Tibial nerve (tissue), 4 donors: Measurements from ENCODE around the gene ALG10B. TPM values are rescaled to one million over a fixed set of nuclear protein-coding genes. Genes with fewer than 3 reads are reported as not detected.
"Not testable (repeated sequence)": the region's sequence is repeated elsewhere in the genome, so short reads cannot be mapped to it uniquely, and the experiment has no call there.

ENCODE experiments used
- DNase-seq, 2 donors: peaks; one replicate each; pipeline ENCODE4 v3.0.0-alpha.2; 2019; ENCODE audit warnings: low spot score in 2 of 2
- H3K27ac ChIP-seq, 4 donors: fragments of 200-600 bp; sonication (generic) in 3 of 4; one replicate each; pipeline ENCODE4 v1.5.1; 2017 to 2019; ENCODE audit warnings: mild to moderate bottlenecking in 1 of 4
- H3K27me3 ChIP-seq, 2 donors: fragments of 200-600 bp; sonication (generic) in 1 of 2; one replicate each; pipeline versions ENCODE4 v1.5.1 to v1.6.0; 2017 to 2019
- H3K36me3 ChIP-seq, 3 donors: fragments of 200-600 bp; sonication (generic); one replicate each; pipeline ENCODE4 v1.5.1; 2018 to 2019
- H3K4me1 ChIP-seq, 4 donors: fragments of 200-600 bp; sonication (generic) in 3 of 4; one replicate each; pipeline ENCODE4 v1.5.1; 2017 to 2019
- H3K4me3 ChIP-seq, 4 donors: fragments of 200-600 bp; sonication (generic) in 3 of 4; one replicate each; pipeline ENCODE4 v1.5.1; 2017 to 2019; ENCODE audit warnings: mild to moderate bottlenecking in 1 of 4, moderate library complexity in 1 of 4
- H3K9me3 ChIP-seq, 4 donors: fragments of 200-600 bp; sonication (generic) in 3 of 4; one replicate each; pipeline ENCODE4 v1.5.1; 2017 to 2019
- EP300 ChIP-seq, 2 donors: sonication (generic); formaldehyde crosslinking; IDR thresholded peaks; one replicate each; pipeline ENCODE4 v1.6.1; 2017; ENCODE audit warnings: antibody characterized with exemption in 2 of 2, mild to moderate bottlenecking in 1 of 2
- POLR2A ChIP-seq, 2 donors: fragments of 450-650 bp; IDR thresholded peaks; one replicate each; pipeline ENCODE4 v1.6.1; 2017; ENCODE audit warnings: antibody characterized with exemption in 2 of 2, mild to moderate bottlenecking in 2 of 2, moderate library complexity in 2 of 2
- WGBS, 2 donors: methylation state at CpG; one replicate each; pipeline ENCODE4 v1.1.5; 2018; 5-methylcytosine and 5-hydroxymethylcytosine counted together
- total RNA-seq, 4 donors: library from RNA; depleted of rRNA; stranded (reverse); fragments of >200 nt; gene quantifications; one replicate each; pipeline ENCODE4 v1.1.0, GENCODE V29; 2016
- TF ChIP-seq, protein P1 (sequence below), 5 experiments: fragments of 200-600 bp in 3 of 5; fragments of 450-650 bp in 2 of 5; sonication (generic) in 3 of 5; IDR thresholded peaks; one replicate each; pipeline ENCODE4 v1.5.1; 2016 to 2019; ENCODE audit warnings: antibody characterized with exemption in 5 of 5, mild to moderate bottlenecking in 3 of 5, moderate library complexity in 2 of 5

ALG10B gene
- total RNA-seq, 4 donors from 2014 or later: 3.0 to 8.0 (median 5.5) TPM

DNA sequence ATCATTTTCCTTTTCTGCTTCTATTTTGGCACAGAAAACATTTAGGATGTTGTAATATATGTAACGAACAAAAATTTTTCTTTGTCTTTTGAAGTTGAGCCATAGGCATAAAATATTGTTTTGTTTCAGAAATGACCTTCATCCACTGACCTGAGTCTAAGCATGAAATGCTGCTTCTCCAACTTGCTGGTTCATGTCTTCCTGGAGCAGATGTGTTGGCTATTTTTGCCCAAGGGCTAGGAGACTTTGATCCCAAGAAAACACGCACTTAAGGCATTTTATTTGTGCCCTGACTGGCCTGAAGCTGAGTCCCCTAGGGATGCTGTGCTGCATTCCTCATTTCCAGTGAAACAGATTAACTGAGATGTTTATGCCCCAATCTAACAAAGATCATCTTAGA lies 27.2 kb upstream of the ALG10B start:
- H3K4me1 ChIP-seq: no peaks in the 10 kb centered on the region
- H3K36me3 ChIP-seq: no peaks in the 10 kb centered on the region
- no peaks in the 10 kb centered on the region for H3K27me3 ChIP-seq
- H3K4me3 ChIP-seq: no peak overlapping the region
- 73 to 74% methylated on average over 2 of the region's 2 CpGs for WGBS, 2 donors
- no peak for DNase-seq
- H3K27ac ChIP-seq: no peak overlapping the region
- no peaks in the 10 kb centered on the region for H3K9me3 ChIP-seq
- no peak for TF ChIP-seq EP300 (IDR thresholded peaks at IDR 0.05)
- TF ChIP-seq, protein P1, sequence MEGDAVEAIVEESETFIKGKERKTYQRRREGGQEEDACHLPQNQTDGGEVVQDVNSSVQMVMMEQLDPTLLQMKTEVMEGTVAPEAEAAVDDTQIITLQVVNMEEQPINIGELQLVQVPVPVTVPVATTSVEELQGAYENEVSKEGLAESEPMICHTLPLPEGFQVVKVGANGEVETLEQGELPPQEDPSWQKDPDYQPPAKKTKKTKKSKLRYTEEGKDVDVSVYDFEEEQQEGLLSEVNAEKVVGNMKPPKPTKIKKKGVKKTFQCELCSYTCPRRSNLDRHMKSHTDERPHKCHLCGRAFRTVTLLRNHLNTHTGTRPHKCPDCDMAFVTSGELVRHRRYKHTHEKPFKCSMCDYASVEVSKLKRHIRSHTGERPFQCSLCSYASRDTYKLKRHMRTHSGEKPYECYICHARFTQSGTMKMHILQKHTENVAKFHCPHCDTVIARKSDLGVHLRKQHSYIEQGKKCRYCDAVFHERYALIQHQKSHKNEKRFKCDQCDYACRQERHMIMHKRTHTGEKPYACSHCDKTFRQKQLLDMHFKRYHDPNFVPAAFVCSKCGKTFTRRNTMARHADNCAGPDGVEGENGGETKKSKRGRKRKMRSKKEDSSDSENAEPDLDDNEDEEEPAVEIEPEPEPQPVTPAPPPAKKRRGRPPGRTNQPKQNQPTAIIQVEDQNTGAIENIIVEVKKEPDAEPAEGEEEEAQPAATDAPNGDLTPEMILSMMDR (IDR thresholded peaks at IDR 0.05): no peak

DNA sequence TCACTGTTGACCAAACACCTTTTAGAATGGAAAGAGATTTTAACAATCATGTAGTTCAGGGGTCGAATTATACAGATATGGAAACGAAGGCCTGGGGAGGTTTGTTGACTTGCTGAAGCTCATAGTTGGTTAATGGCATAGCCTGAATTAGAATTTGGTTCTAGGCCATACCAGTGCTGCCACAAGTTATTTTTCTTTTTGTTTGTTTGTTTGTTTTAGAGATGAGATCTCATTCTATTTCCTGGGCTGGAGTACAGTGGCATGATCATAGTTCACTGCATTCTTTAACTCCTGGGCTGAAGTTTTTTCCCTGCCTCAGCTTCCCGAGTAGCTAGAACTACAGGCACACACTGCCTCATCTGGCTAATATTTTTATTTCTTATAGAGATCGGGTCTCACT lies 25.4 kb upstream of the ALG10B start:
- Histone ChIP-seq H3K36me3 (no peaks in the 10 kb centered on the region), H3K9me3 (no peaks in the 10 kb centered on the region), H3K27me3 (no peaks in the 10 kb centered on the region), H3K27ac (no peak overlapping the region), H3K4me1 (no peaks in the 10 kb centered on the region), H3K4me3 (no peak overlapping the region)
- no peak for TF ChIP-seq EP300 (IDR thresholded peaks at IDR 0.05)
- TF ChIP-seq, protein P1 (IDR thresholded peaks at IDR 0.05): no peak
- TF ChIP-seq POLR2A (IDR thresholded peaks at IDR 0.05): no peak
- DNase-seq: no peak
- 69 to 76% methylated on average over 4 of the region's 4 CpGs for WGBS, 2 donors

DNA sequence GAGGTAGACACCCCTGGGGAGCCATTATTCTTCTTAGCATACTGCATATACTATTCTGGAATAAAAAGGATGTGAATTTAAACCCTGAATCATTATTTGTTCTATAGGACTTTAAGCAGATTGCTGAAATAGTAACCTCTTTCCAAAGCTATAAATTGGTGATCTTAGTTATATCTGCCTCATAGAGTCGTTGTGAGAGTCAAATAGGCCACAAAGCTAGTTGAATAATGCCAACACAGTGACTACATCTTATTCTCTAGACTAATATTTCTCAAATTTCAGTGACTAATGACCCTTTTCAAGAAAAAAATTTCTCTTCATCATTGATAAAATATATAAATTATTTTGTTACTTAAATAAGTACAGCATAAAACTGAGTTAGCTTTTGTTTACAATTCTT lies 13.6 kb upstream of the ALG10B start:
- DNase-seq, H3K36me3 ChIP-seq, H3K9me3 ChIP-seq, H3K27me3 ChIP-seq, H3K4me1 ChIP-seq, H3K4me3 ChIP-seq, H3K27ac ChIP-seq: not testable (repeated sequence)
- 15 to 33% methylated on average over 1 of the region's 1 CpG for WGBS, 2 donors

DNA sequence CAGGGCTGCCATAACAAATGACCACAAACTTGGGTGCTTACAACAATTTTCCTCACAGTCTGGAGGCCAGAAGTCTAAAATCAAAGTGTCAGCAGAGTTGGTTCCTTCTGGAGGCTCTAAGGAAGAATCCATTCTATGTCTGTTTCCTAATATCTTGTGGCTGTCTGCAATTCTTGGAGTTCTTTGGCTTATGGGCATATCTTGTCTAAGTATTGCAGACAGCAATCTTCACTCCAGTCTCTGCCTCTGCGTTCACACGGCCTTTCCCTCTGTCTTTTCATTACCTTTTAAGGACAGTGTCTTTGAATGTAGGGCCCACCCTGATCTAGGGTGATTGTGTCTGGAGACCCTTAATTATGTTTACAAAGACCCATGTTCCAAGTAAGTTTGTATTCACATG lies 5.4 kb downstream of the ALG10B start:
- 88 to 89% methylated on average over 2 of the region's 2 CpGs for WGBS, 2 donors
- H3K36me3 ChIP-seq: peaks cover 0 to 11% (median 0%) of the 10 kb centered on the region in 3 donors
- H3K27me3 ChIP-seq, H3K9me3 ChIP-seq, H3K4me3 ChIP-seq, H3K27ac ChIP-seq, DNase-seq: not testable (repeated sequence)
- H3K4me1 ChIP-seq: peaks cover 0 to 24% (median 5%) of the 10 kb centered on the region in 4 donors

DNA sequence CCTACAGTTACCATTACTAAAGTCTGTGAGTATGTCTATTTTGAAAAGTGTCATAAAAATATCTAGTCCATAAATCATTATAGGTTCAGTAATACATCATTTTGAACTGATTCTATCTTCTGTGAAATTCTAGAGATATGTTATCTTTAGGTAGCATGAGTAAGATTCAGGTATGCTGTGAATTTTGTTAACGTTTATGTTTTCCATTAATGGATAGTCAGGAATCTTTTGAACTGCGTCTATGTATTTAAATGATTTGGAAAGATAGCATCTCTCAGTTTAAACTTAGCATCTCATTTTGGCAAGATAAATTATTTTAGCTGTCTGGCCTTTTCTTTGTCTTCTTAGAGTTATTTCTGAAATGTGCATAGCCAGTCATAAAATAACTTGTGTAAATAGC lies 8.3 kb downstream of the ALG10B start:
- Histone ChIP-seq H3K4me3 (no peak overlapping the region), H3K36me3 (peaks cover 0 to 4% (median 0%) of the 10 kb centered on the region in 3 donors), H3K9me3 (no peaks in the 10 kb centered on the region), H3K27me3 (no peaks in the 10 kb centered on the region), H3K4me1 (peaks cover 0 to 8% (median 0%) of the 10 kb centered on the region in 4 donors), H3K27ac (no peak overlapping the region)
- 86 to 89% methylated on average over 2 of the region's 2 CpGs for WGBS, 2 donors
- no peak for DNase-seq
- TF ChIP-seq, protein P1 (IDR thresholded peaks at IDR 0.05): no peak
- no peak for TF ChIP-seq POLR2A (IDR thresholded peaks at IDR 0.05)
- TF ChIP-seq EP300 (IDR thresholded peaks at IDR 0.05): no peak

DNA sequence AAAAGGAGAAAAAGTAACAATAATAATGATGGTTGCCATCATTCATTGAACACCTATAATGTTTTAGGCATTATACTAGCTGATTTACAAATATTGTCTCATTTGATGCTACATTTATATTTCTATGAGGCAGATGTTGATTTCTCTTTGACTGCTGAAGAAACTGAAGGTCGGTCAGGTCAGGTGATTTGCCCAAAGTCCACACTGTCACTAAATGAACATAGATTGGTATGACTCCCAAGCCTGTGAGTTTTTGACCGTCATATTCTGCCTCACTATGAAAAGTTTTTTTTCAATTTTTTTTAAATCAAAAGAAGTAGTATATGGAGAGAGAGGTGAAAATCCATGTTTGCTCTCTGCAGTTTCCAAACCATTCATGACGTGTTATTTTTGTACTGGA lies 10.8 kb downstream of the ALG10B start:
- Histone ChIP-seq H3K4me1 (peaks cover 0 to 6% (median 0%) of the 10 kb centered on the region in 4 donors), H3K9me3 (no peaks in the 10 kb centered on the region), H3K27ac (no peak overlapping the region), H3K27me3 (no peaks in the 10 kb centered on the region), H3K36me3 (peaks cover 0 to 4% (median 0%) of the 10 kb centered on the region in 3 donors), H3K4me3 (no peak overlapping the region)
- TF ChIP-seq, protein P1 (IDR thresholded peaks at IDR 0.05): no peak
- no peak for TF ChIP-seq POLR2A (IDR thresholded peaks at IDR 0.05)
- no peak for TF ChIP-seq EP300 (IDR thresholded peaks at IDR 0.05)
- DNase-seq: no peak
- 70 to 93% methylated on average over 3 of the region's 3 CpGs for WGBS, 2 donors
